Measurements from ENCODE around the gene DNHD1.

Gene DNHD1

DNA sequence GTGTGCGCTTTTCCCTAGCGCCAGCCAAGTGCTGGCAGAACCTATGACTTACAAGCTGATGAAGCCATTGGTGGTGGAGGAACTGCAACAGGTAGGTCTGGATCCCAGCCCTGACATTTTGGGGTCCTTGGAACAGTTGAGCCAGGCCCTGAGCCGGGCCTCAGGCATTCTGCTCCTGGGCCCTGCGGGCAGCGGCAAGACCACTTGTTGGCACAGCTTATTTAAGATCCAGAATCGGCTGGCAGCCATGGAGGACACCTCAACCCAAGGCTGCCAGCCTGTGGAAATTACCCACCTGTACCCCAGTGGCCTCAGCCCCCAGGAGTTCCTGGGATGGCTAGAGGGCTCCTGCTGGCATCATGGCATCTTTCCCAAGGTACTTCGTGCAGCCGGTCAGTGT lies 49.7 kb downstream of the DNHD1 start:
- H2AFZ ChIP-seq (ENCODE audit: insufficient read depth, low read length, poor library complexity): no peak overlapping the region
- H3K4me3 ChIP-seq (ENCODE audit: low read depth, low read length): no peak overlapping the region
- no peak overlapping the region for H4K12ac ChIP-seq (ENCODE audit: low read depth, low read length)
- no peak overlapping the region for H2AK5ac ChIP-seq (ENCODE audit: low read length)
- H3K79me1 ChIP-seq (ENCODE audit: low read length): no peaks in the 10 kb centered on the region
- H3K14ac ChIP-seq (ENCODE audit: low read length): no peak overlapping the region
- no peaks in the 10 kb centered on the region for H3K27me3 ChIP-seq (ENCODE audit: insufficient read depth, low read length)
- H2BK120ac ChIP-seq (ENCODE audit: insufficient read depth, low read length, poor library complexity): no peak overlapping the region
- no peak overlapping the region for H3K23ac ChIP-seq (ENCODE audit: low read length)
- no peak overlapping the region for H2BK12ac ChIP-seq (ENCODE audit: low read length)
- no peak overlapping the region for H3K4ac ChIP-seq (ENCODE audit: low read depth, low read length)
- H2BK5ac ChIP-seq (ENCODE audit: low read depth, low read length, poor library complexity): no peak overlapping the region
- peaks cover 11 to 13% of the 10 kb centered on the region in 2 experiments for H3K36me3 ChIP-seq (ENCODE audit: control insufficient read depth in 1 of 2, insufficient read depth in 2 of 2, low read length in 2 of 2)
- no CpG with 5 or more reads among the region's 8 CpGs for WGBS (ENCODE audit: extremely low coverage, insufficient coverage, insufficient read length)
- no peaks in the 10 kb centered on the region for H3K4me1 ChIP-seq (ENCODE audit: control insufficient read depth in 1 of 2, insufficient read depth in 2 of 2, low read length in 2 of 2)
- H3K4me2 ChIP-seq (ENCODE audit: low read length): no peak overlapping the region
- H3K18ac ChIP-seq (ENCODE audit: low read length): no peak overlapping the region
- DNase-seq: no peak
- no peaks in the 10 kb centered on the region for H3K9me3 ChIP-seq (ENCODE audit: insufficient read depth, low read depth, low read length)
- H3K9ac ChIP-seq (ENCODE audit: low read length): no peak overlapping the region
- no peak overlapping the region for H4K8ac ChIP-seq (ENCODE audit: low read depth, low read length)
- no peak overlapping the region for H3K27ac ChIP-seq (ENCODE audit: low read depth, low read length)
- no peak overlapping the region for H4K91ac ChIP-seq (ENCODE audit: low read depth, low read length)
- no peaks in the 10 kb centered on the region for H3K79me2 ChIP-seq (ENCODE audit: control insufficient read depth, insufficient read depth, low read length, poor library complexity)

DNA sequence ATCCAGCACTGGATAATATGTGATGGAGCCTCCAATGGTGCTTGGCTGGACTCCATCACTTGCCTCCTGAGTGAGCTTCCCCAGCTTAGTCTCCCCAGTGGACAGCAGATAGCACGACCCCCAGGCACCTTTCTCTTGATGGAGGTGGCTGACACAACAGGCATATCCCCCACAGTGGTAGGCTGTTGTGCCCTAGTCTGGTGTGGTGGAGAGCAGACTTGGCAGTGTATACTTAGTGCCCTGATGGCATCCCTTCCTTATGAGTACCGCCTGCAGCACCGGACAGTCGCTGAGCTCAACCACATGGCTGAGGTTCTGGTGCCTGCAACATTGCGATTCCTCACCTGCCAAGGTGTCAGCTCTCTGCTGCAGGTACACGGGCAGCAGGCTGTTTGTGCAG lies 50.1 kb downstream of the DNHD1 start:
- Histone ChIP-seq H3K79me2 (ENCODE audit: control insufficient read depth, insufficient read depth, low read length, poor library complexity) (no peaks in the 10 kb centered on the region), H3K14ac (ENCODE audit: low read length) (no peak overlapping the region), H3K4me2 (ENCODE audit: low read length) (no peak overlapping the region), H3K27me3 (ENCODE audit: insufficient read depth, low read length) (no peaks in the 10 kb centered on the region), H2BK5ac (ENCODE audit: low read depth, low read length, poor library complexity) (no peak overlapping the region), H3K4me1 (ENCODE audit: control insufficient read depth in 1 of 2, insufficient read depth in 2 of 2, low read length in 2 of 2) (no peaks in the 10 kb centered on the region), H2AFZ (ENCODE audit: insufficient read depth, low read length, poor library complexity) (no peak overlapping the region), H3K18ac (ENCODE audit: low read length) (no peak overlapping the region), H3K23ac (ENCODE audit: low read length) (no peak overlapping the region), H4K8ac (ENCODE audit: low read depth, low read length) (no peak overlapping the region), H3K4me3 (ENCODE audit: low read depth, low read length) (no peak overlapping the region), H3K9ac (ENCODE audit: low read length) (no peak overlapping the region), H3K36me3 (ENCODE audit: control insufficient read depth in 1 of 2, insufficient read depth in 2 of 2, low read length in 2 of 2) (peaks cover 11 to 13% of the 10 kb centered on the region in 2 experiments), H4K91ac (ENCODE audit: low read depth, low read length) (no peak overlapping the region), H3K4ac (ENCODE audit: low read depth, low read length) (no peak overlapping the region), H3K27ac (ENCODE audit: low read depth, low read length) (no peak overlapping the region), H3K79me1 (ENCODE audit: low read length) (no peaks in the 10 kb centered on the region), H2BK120ac (ENCODE audit: insufficient read depth, low read length, poor library complexity) (no peak overlapping the region), H4K12ac (ENCODE audit: low read depth, low read length) (no peak overlapping the region), H2AK5ac (ENCODE audit: low read length) (no peak overlapping the region), H2BK12ac (ENCODE audit: low read length) (no peak overlapping the region), H3K9me3 (ENCODE audit: insufficient read depth, low read depth, low read length) (no peaks in the 10 kb centered on the region)
- DNase-seq: no peak
- WGBS (ENCODE audit: extremely low coverage, insufficient coverage, insufficient read length): no CpG with 5 or more reads among the region's 6 CpGs

DNA sequence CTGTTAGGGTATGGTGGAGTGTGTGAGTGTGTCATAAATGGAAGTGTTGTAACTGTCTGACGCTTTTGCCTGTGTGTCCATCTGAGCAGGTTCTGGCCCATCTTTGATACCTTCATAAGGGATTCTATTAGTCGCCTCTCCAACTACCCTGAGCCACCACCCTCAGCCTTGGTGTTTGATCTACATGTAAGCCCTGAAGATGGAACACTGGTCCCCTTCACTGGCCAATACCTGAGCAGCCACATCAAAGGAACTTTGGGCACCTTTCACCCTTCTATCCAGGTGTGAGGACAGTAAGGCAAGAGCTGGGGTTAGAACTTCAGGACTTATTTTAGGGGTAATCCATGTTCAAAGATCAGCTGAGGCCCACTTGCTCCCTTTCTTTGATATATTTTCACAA lies 51.0 kb downstream of the DNHD1 start:
- Histone ChIP-seq H3K4me2 (ENCODE audit: low read length) (no peak overlapping the region), H3K9me3 (ENCODE audit: insufficient read depth, low read depth, low read length) (no peaks in the 10 kb centered on the region), H3K79me1 (ENCODE audit: low read length) (no peaks in the 10 kb centered on the region), H3K18ac (ENCODE audit: low read length) (no peak overlapping the region), H2AFZ (ENCODE audit: insufficient read depth, low read length, poor library complexity) (no peak overlapping the region), H4K8ac (ENCODE audit: low read depth, low read length) (no peak overlapping the region), H3K4me1 (ENCODE audit: control insufficient read depth in 1 of 2, insufficient read depth in 2 of 2, low read length in 2 of 2) (no peaks in the 10 kb centered on the region), H4K12ac (ENCODE audit: low read depth, low read length) (no peak overlapping the region), H3K79me2 (ENCODE audit: control insufficient read depth, insufficient read depth, low read length, poor library complexity) (no peaks in the 10 kb centered on the region), H3K14ac (ENCODE audit: low read length) (no peak overlapping the region), H4K91ac (ENCODE audit: low read depth, low read length) (no peak overlapping the region), H3K27ac (ENCODE audit: low read depth, low read length) (no peak overlapping the region), H3K4ac (ENCODE audit: low read depth, low read length) (no peak overlapping the region), H2BK120ac (ENCODE audit: insufficient read depth, low read length, poor library complexity) (no peak overlapping the region), H3K27me3 (ENCODE audit: insufficient read depth, low read length) (no peaks in the 10 kb centered on the region), H2AK5ac (ENCODE audit: low read length) (no peak overlapping the region), H3K36me3 (ENCODE audit: control insufficient read depth in 1 of 2, insufficient read depth in 2 of 2, low read length in 2 of 2) (peaks cover 11 to 13% of the 10 kb centered on the region in 2 experiments), H2BK5ac (ENCODE audit: low read depth, low read length, poor library complexity) (no peak overlapping the region), H3K4me3 (ENCODE audit: low read depth, low read length) (no peak overlapping the region), H3K23ac (ENCODE audit: low read length) (no peak overlapping the region), H2BK12ac (ENCODE audit: low read length) (no peak overlapping the region), H3K9ac (ENCODE audit: low read length) (no peak overlapping the region)
- DNase-seq: no peak
- WGBS (ENCODE audit: extremely low coverage, insufficient coverage, insufficient read length): no CpG with 5 or more reads among the region's 2 CpGs

DNA sequence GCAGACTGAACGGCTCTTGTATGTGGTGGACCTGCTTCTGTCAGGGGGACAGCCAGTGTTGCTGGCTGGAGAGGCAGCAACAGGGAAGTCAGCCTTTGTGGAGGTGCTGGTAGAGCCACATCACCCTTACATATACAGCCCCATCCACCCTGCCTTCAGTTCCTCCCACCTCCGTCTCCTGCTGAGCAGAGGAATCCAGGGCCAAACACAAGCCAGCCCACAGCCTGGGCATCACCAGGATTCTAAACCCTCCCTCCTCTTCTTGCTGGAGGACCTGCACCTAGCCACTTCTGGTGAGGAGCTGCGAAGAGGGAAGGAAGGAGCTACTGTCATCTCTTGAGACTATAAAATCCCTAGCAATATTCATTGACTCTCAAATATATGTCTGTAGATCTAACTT lies 51.6 kb downstream of the DNHD1 start:
- H3K36me3 ChIP-seq (ENCODE audit: control insufficient read depth in 1 of 2, insufficient read depth in 2 of 2, low read length in 2 of 2): peaks cover 11 to 13% of the 10 kb centered on the region in 2 experiments
- H3K23ac ChIP-seq (ENCODE audit: low read length): no peak overlapping the region
- H4K91ac ChIP-seq (ENCODE audit: low read depth, low read length): no peak overlapping the region
- no peak for DNase-seq
- H3K79me2 ChIP-seq (ENCODE audit: control insufficient read depth, insufficient read depth, low read length, poor library complexity): no peaks in the 10 kb centered on the region
- no peak overlapping the region for H4K8ac ChIP-seq (ENCODE audit: low read depth, low read length)
- H2BK12ac ChIP-seq (ENCODE audit: low read length): no peak overlapping the region
- no peak overlapping the region for H3K4me3 ChIP-seq (ENCODE audit: low read depth, low read length)
- H4K12ac ChIP-seq (ENCODE audit: low read depth, low read length): no peak overlapping the region
- no peaks in the 10 kb centered on the region for H3K4me1 ChIP-seq (ENCODE audit: control insufficient read depth in 1 of 2, insufficient read depth in 2 of 2, low read length in 2 of 2)
- no peak overlapping the region for H2BK5ac ChIP-seq (ENCODE audit: low read depth, low read length, poor library complexity)
- H3K9ac ChIP-seq (ENCODE audit: low read length): no peak overlapping the region
- H3K4ac ChIP-seq (ENCODE audit: low read depth, low read length): no peak overlapping the region
- H2AFZ ChIP-seq (ENCODE audit: insufficient read depth, low read length, poor library complexity): no peak overlapping the region
- no peak overlapping the region for H2AK5ac ChIP-seq (ENCODE audit: low read length)
- H3K9me3 ChIP-seq (ENCODE audit: insufficient read depth, low read depth, low read length): no peaks in the 10 kb centered on the region
- no peak overlapping the region for H3K18ac ChIP-seq (ENCODE audit: low read length)
- WGBS (ENCODE audit: extremely low coverage, insufficient coverage, insufficient read length): no CpG with 5 or more reads among the region's 3 CpGs
- H3K27me3 ChIP-seq (ENCODE audit: insufficient read depth, low read length): no peaks in the 10 kb centered on the region
- H3K79me1 ChIP-seq (ENCODE audit: low read length): no peaks in the 10 kb centered on the region
- H2BK120ac ChIP-seq (ENCODE audit: insufficient read depth, low read length, poor library complexity): no peak overlapping the region
- no peak overlapping the region for H3K14ac ChIP-seq (ENCODE audit: low read length)
- H3K4me2 ChIP-seq (ENCODE audit: low read length): no peak overlapping the region
- no peak overlapping the region for H3K27ac ChIP-seq (ENCODE audit: low read depth, low read length)

All from trophoblast cell (in vitro differentiated cells and primary cell).